Urinary bladder (tissue), 4 donors: Measurements from ENCODE around the gene ADAMTSL3. TPM values are rescaled to one million over a fixed set of nuclear protein-coding genes. Genes with fewer than 3 reads are reported as not detected.
"Not testable (repeated sequence)": the region's sequence is repeated elsewhere in the genome, so short reads cannot be mapped to it uniquely, and the experiment has no call there.

Experiments used
- DNase-seq: peaks from one replicate; pipeline ENCODE4 v3.0.0-alpha.2; 2015; ENCODE audit errors: extremely low spot score
- H3K27ac ChIP-seq: one replicate; pipeline ENCODE4 v1.5.1; 2013; ENCODE audit warnings: low read depth, mild to moderate bottlenecking, moderate library complexity
- H3K36me3 ChIP-seq: one replicate; pipeline ENCODE4 v1.6.1; 2013; ENCODE audit warnings: mild to moderate bottlenecking, moderate library complexity; ENCODE audit not compliant: insufficient read depth
- H3K4me1 ChIP-seq: one replicate; pipeline ENCODE4 v1.6.1; 2013; ENCODE audit warnings: mild to moderate bottlenecking, moderate library complexity; ENCODE audit not compliant: insufficient read depth
- H3K4me3 ChIP-seq: one replicate; pipeline ENCODE4 v1.5.1; 2013; ENCODE audit warnings: low read depth, low read length
- WGBS: extraction: QIAGEN DNeasy Blood & Tissue Kit; methylation state at CpG from one replicate; pipeline ENCODE4 v1.1.7; 2013; 5-methylcytosine and 5-hydroxymethylcytosine counted together
- polyA plus RNA-seq: library from polyadenylated mRNA; stranded (reverse); fragments of 200-250 nt; gene quantifications from one replicate; pipeline ENCODE4 v1.2.3, GENCODE V29; 2013
- small RNA-seq: library from RNA; depleted of rRNA; stranded (forward); fragments of <200 nt; gene quantifications from one replicate; pipeline ENCODE3, GENCODE V24; 2014
- total RNA-seq: library from RNA; depleted of rRNA; stranded (reverse); fragments of >200 nt; gene quantifications from one replicate; pipeline ENCODE4 v1.2.3, GENCODE V29; 2014
- donor health status: healthy with polysubstance abuse.
- donor health status: healthy.

Gene ADAMTSL3
- total and polyA plus RNA-seq, 2 donors, result 14.4 to 56.9 TPM

DNA sequence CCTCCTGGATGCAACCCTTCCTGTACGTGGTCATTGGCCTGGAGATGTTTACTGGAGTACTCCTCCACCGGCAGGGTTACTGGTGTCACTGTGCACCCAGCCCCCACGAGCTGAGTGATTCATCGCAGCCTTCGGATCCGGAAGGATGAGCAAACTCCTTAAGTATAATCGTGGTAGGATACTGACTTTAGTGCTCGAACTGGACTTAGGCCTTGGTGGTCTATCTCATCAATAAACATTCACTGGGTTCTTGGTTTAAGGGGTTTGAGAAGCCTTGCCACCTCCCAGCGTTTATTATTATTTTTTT, 426.8 kb downstream of the ADAMTSL3 start:
- WGBS, result 40% methylated on average over 9 of the region's 9 CpGs
- H3K27ac ChIP-seq, DNase-seq, H3K36me3 ChIP-seq, H3K4me3 ChIP-seq, H3K4me1 ChIP-seq: not testable (repeated sequence)

DNA sequence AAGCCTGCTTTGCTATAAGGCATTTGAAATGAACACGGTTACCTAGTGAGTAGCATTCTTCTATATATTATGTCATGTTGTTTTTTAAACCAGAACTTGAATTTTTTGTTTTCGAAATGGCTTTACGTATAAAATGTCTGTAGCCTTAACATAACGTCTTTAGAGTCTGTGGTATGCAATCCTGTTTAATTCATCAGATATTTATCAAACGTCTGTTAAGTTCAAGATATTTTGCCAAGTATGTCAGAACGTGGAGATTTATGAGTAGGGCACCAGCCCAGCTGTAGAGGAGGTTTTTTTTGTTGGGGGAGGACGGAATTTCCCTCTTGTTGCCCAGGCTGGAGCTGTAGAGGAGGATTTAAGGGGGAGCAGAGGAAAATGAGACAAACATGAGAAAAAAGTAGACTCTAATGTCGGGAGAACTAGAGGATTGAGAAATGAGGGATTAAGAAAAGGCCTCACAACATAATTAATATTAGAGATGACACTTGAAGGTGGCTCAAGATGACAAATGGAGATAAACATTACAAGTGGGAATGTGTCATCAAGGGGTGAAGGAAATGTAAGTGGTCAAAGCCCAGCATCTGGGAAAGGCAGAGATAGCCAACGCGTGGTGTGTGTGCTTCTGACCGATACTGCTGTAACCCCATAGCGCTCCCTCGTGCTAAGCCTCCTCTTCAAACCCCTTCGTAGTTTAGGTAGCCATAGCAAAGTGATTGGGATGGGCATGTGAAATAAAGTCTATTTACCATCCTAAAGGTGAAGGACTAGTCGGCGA, 427.7 kb downstream of the ADAMTSL3 start:
- WGBS, result 81% methylated on average over 16 of the region's 16 CpGs
- no peaks in the 10 kb centered on the region for H3K4me1 ChIP-seq
- H3K4me3 ChIP-seq, result no peak overlapping the region
- no peak for DNase-seq
- H3K27ac ChIP-seq, result no peak overlapping the region
- H3K36me3 ChIP-seq, result no peaks in the 10 kb centered on the region

GRCh38 chr15:84082739-84083138, 428.8 kb downstream of the ADAMTSL3 start:
- no peak for DNase-seq
- 75% methylated on average over 2 of the region's 2 CpGs for WGBS
- Histone ChIP-seq H3K36me3 (no peaks in the 10 kb centered on the region), H3K4me1 (no peaks in the 10 kb centered on the region), H3K27ac (no peak overlapping the region), H3K4me3 (no peak overlapping the region)

DNA sequence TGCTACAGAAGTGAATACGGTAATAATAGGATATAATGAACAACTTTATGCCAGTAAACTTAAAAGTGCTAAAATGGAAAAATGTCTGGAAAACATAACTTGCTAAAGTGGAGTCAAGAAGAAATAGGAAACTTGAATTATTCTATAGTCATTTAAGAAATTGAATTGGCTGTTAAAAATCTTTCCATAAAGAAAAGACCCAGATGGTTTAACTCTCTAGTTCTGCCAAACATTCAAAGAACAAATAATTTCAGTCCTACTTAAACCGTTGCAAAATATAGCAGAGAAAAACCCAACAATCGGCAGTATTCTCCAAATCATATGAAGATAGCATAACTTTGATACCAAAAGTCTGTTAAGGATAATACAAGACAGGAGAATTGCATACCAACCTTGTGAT, 432.1 kb downstream of the ADAMTSL3 start:
- WGBS, result 56% methylated on average over 3 of the region's 3 CpGs
- DNase-seq, H3K36me3 ChIP-seq: not testable (repeated sequence)

More for the DNA sequence above, 432.1 kb downstream of the ADAMTSL3 start:
- not testable (repeated sequence) for H3K4me3 ChIP-seq, H3K27ac ChIP-seq, H3K4me1 ChIP-seq

Small RNAs within 50 kb of the gene (small RNA-seq; reads per million reads assigned to genes)
- gene RNU6-1339P, result not detected
- gene RNU6-401P, result not detected

Other genes starting within 250 kb of the ADAMTSL3 start
- 8.9 TPM for gene SH3GL3, start 206.8 kb upstream of the ADAMTSL3 start, total RNA-seq
- 2.9 TPM for gene SH3GL3, start 206.8 kb upstream of the ADAMTSL3 start, polyA plus RNA-seq